ENCODE data around the gene CALML3.
"Not testable (repeated sequence)": the region's sequence is repeated elsewhere in the genome, so short reads cannot be mapped to it uniquely, and the experiment has no call there.

Gene CALML3

GRCh38 chr10:5550250-5550545 lies 25.4 kb downstream of the CALML3 start:
- no peak overlapping the region for H3K4me3 ChIP-seq (ENCODE audit: low read depth, low read length)
- no peak for DNase-seq (ENCODE audit: low read depth)

GRCh38 chr10:5550621-5551530 lies 26.1 kb downstream of the CALML3 start:
- no peak for DNase-seq (ENCODE audit: low read depth)
- H3K4me3 ChIP-seq (ENCODE audit: low read depth, low read length), result no peak overlapping the region

GRCh38 chr10:5551531-5552375 lies 27.0 kb downstream of the CALML3 start:
- H3K4me3 ChIP-seq (ENCODE audit: low read depth, low read length), result no peak overlapping the region
- no peak for DNase-seq (ENCODE audit: low read depth)

DNA sequence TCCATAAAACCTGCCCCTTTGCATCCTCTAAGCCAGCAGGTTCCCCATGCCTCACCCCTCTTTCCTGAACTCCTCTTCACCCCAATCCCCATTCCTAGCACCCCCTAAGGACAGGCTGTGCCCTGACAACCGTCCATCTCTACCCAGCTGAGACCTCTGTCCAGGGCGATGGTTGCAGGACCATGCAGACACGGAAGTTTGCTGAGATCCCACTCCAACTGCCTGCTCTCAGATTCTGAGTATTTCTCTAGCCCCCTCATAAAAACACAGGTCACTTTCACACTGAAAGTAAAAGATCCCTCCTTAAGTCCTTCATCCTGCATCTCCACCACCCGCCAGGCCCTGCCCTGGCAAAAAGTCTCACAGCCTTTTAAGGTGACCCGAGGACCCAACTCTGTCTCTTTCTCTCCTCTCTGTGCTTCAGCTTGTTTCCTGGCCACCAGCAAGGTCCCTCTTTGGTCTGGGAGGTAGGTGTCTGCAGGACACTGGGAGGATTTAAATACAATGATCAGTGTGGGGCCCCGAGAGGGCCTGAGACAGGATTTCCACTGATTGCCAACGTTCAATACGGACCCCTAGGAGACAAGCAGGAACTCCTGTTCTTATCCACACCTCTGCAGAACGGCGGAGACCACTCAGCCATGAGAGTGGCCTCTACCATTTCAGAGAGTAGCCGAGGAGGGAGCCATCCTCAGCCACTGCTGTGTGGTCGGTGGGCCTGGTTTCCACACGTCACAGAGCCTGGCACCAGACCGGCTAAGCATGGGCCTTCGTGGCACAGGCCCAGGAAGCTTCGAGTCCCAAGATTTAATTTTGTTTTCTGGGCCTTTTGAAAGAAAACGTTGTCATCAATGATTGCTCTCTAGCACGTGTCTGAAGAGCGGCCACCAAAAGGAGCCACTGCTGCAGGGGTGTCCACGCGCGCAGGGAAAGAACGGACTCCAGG lies 27.9 kb downstream of the CALML3 start:
- no peak overlapping the region for H3K4me3 ChIP-seq (ENCODE audit: low read depth, low read length)
- DNase-seq (ENCODE audit: low read depth), result no peak

DNA sequence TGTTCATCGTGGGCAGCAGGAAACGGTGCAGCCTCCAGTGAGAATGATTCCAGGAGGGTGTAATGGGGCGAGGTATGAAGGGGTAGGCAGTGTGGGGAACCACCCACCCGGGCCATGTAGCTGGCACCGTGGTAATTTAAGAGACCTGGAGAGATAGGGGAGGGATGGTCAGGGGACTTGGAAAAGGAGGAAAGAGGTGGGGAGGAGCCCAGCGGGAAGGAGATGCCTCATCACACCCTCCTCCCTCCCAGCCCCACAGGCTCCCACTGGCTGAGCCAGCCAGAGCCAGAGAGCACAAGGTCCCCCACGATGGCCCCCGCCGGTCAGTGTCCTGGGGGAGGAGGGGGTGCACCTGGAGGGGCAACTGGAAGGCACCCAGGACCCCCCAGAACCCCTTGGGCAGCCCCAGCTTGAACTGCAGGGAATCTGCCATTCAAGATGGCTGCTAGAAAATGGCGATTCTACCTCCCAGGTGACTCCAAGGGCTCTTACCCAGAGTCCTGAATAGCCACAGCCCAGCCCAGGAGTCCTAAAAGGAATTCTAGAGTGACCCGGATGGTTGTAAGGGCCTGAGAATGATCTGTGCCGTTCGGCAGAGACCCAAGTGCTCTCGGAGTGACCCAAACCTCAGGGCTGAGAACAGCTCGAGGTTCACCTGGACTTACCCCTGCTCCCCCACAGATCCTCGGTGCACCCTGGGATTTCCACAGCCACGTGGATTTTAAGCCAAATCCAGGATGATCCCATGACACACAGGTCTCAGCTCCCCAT lies 28.8 kb downstream of the CALML3 start:
- no peak overlapping the region for H3K4me3 ChIP-seq (ENCODE audit: low read depth, low read length)
- DNase-seq (ENCODE audit: low read depth), result no peak

GRCh38 chr10:5555021-5555510 lies 30.3 kb downstream of the CALML3 start:
- H3K4me3 ChIP-seq (ENCODE audit: low read depth, low read length), result no peak overlapping the region
- DNase-seq (ENCODE audit: low read depth), result no peak

DNA sequence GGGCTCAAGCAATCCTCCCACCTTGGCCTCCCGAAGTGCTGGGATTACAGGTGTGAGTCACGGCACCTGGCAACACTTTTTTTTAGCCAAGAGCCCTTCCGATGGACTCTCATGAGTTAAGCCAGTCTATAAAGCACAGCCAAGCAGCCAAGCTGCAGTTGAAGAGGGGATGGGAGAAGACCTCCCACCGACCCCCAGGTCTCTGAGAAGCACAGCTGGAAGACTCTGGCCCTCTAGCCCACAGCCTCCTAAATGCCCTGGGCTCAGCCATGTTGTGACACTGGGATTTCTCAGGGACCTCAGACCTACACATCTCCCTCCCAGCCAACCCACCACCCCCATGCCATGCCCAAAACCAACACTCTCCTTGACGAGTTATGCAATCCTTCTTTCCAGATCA lies 31.1 kb downstream of the CALML3 start:
- no peak for DNase-seq (ENCODE audit: low read depth)
- no peak overlapping the region for H3K4me3 ChIP-seq (ENCODE audit: low read depth, low read length)

DNA sequence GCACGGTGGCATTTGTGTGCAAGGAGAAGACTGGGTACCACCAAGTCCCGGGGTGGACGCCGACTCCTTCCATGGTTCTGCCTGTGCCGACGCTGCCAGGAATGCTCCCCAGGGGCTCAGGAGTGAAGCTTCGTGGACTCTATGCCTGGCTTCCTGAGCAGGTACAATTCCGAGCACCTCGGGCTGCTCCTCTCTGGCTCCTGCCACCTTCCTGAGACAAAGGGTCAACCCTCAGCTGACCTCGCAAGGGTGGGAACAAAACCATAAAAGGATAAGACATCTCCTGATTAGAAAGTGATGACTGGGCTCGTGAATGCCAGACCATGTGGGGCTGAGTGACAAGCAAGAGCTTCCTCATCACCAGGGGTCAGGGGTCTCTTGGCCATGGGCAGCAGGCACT lies 31.8 kb downstream of the CALML3 start:
- H3K4me3 ChIP-seq (ENCODE audit: low read depth, low read length), result no peak overlapping the region
- no peak for DNase-seq (ENCODE audit: low read depth)

DNA sequence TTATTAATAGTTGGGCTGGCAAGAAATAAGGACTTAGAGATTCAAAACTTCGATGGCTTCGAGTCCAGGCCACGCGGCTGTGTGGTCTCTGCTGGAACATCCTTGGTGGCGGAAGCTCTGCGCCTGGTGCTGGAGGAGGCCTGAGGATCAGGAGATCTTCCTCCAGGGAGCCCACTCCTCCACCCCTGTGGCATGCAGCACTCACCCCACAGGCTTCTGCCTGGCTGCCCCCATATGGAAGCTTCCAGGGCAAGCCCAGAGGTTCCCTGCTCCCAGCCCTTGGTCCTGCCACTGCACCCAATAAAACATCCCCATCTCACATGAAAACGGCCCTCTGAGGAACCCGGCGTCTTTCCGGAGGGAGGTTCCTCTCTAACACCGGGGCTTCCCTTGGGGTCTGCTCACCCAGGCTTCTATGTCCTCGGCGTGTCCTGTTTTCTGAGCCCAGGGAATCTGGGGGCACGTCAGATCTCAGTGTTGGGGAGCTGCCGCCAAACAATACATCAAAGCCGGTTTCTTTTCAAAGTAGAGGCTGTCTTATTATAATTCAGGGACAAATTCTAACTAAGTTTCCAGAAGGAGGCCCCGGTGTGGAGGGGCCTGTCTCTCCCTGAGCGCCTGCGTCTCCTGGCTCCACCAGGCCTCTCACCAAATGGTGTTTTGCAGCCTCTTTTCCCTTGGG lies 32.4 kb downstream of the CALML3 start:
- no peak for DNase-seq (ENCODE audit: low read depth)

DNA sequence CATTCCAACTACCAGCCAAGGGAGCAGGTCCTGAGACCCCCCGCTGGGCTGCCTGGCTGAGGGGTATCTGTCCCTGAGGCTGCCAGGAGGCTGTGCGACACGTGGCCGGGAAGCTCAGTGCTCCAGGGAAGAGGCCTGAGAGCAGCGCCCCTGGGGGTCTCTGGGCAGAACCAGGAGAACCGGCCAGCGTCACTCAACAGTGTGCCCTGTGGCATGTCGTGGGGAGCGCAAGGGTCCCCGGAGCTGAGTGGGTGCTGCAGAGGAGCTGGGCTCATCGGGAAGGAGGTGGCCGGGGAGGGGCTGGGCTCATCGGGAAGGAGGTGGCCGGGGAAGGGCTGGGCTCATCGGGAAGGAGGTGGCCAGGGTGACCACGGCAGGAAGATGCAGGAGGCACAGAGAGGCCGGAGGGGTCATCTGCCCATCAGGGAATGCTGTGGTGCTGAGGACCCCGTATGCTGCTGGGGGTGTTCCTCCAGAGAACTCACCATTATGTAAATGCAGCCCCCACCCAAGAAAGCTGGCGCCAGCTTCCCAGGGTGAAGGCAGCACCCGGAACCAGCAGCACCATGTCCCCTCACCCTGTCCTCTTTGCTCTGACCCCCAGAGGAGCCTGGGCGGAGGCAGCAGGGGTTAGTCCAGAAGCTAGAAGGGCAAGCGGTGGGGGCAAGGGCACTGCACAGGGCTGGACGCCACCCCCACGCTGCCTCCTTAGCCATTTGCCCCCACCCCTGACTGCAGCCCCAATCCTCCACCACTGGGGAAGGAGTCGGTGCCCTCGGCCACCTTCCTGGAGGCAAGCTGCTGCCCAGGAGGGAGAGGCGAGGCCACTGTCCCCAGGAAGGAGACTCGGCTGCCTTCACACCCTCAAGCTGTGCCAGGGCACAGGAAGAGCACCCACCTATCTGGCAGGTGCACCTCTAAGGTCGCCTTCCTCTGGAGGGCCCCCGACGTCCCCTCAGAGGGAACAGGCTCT lies 33.3 kb downstream of the CALML3 start:
- H3K4me3 ChIP-seq (ENCODE audit: low read depth, low read length), result no peak overlapping the region
- no peak for DNase-seq (ENCODE audit: low read depth)

More for the DNA sequence above, 32.4 kb downstream of the CALML3 start:
- H3K4me3 ChIP-seq (ENCODE audit: low read depth, low read length), result no peak overlapping the region

GRCh38 chr10:5559022-5559421 lies 34.3 kb downstream of the CALML3 start:
- DNase-seq (ENCODE audit: low read depth); H3K4me3 ChIP-seq (ENCODE audit: low read depth, low read length): not testable (repeated sequence)

DNA sequence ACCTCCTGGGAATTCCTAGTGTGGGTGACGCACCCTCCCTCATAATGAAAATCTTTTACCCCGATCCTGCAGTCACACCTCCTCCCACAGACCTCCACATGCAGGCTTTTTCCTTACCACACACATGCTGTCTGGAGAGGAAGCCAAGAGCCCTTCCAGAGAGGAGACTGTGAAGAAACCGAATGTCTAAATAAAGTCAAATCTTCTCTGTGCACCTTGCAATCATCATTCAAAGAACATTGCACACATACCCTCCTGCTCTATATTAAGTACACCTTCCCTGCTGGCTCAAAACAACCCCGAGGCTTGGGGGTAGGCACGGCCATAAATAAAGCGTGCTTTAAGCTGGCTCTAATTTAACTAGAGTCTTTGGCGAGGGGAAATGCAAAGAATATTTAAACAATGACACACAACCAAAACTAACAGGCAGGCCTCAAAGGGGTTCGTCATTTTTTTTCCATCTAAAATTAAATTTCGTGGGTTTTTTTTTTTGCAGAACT lies 34.9 kb downstream of the CALML3 start:
- no peak overlapping the region for H3K4me3 ChIP-seq (ENCODE audit: low read depth, low read length)
- no peak for DNase-seq (ENCODE audit: low read depth)

DNA sequence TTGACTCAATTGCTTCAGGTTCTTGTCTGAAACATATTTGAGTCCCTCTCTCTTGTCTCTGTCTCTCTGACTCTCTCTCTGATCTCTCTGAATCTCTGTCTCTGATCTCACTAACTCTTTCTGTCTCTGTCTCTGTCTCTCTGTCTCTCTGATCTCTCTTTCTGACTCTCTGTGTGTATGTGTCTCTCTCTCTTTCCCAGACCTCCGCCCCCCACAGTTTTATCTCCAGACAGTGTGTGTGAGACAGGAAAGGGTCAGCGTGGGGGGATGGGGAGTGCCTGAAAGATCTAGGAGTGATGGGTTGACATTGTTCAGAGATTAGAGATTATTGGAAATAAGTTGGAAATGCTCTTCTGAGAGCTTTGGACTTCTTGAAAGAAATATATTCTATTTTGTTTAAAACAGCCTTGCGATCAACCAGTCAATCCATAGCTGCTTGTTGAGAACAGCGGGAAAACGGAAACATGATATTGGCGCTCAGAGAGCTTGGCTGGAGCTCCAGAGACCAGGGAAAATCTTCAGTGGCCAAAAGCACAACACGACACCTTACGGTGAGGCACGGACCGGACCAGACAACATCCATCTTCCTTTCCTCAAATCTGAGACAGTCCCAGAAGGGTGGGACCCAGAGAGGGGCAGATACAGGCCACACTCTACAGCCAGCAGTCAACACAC lies 35.5 kb downstream of the CALML3 start:
- DNase-seq (ENCODE audit: low read depth), result no peak

DNA sequence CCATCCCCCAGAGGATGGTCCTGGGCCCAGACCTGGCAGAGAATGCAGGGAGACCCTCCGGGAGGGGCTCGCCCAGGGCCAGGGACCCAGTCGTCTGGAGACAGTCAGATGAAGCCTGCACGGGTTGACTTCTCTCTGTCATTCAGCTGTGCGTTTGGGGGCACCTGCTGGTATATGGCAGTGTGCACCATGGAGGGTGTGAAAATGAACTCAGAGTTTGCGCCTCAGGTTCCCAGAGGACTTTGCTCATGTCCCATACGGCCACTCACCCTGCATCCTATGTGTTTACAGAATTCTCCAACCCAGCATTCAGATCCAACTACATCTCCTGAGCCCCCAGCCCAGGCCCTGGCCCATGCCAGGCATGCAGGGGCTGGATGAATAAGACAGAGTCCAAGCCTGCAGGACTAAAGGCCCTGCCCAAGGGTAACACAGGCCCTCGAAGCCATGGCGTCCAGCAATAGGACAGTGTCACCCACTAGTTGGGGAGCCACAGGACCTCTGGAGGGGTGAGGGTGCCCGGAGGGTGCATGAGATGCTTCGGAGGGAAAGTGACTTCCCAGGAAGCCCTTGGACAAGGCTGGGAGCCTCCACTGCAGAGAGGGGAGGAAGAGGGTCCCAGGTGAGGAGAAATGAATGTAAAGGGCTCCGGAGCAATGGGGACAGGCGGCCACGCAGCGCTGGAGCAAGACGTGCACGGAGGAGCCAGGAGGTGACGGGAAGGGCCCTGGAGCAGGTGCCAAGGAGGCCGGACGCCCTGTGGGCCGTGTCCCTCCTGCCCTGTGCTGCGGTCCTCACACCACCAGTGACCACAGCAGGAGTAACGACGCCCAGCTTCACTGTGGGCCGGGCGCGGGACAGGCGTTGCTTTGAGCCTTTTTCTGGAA lies 36.3 kb downstream of the CALML3 start:
- no peak overlapping the region for H3K4me3 ChIP-seq (ENCODE audit: low read depth, low read length)
- no peak for DNase-seq (ENCODE audit: low read depth)

More for the DNA sequence above, 35.5 kb downstream of the CALML3 start:
- no peak overlapping the region for H3K4me3 ChIP-seq (ENCODE audit: low read depth, low read length)

All from skeletal muscle cell (primary cell).